Endodermal cell (in vitro differentiated cells): ENCODE data around the gene SDK1. TPM values are rescaled to one million over a fixed set of nuclear protein-coding genes. Genes with fewer than 3 reads are reported as not detected.
A peak's percentile ranks its signal among the peaks of the same experiment; 100 is the strongest.

Source experiments
- DNase-seq: peaks from one replicate; pipeline ENCODE4 v3.0.0-alpha.2; 2017
- H3K27ac ChIP-seq: 2 replicates; pipeline ENCODE4 v1.5.1; 2013; ENCODE audit warnings: mild to moderate bottlenecking, low read depth, low read length, moderate library complexity
- H3K27me3 ChIP-seq: 2 replicates; pipeline ENCODE4 v1.6.1; 2013; ENCODE audit warnings: mild to moderate bottlenecking, low read length, moderate library complexity; ENCODE audit not compliant: insufficient read depth, control insufficient read depth, poor library complexity, severe bottlenecking
- H3K36me3 ChIP-seq: 2 replicates; pipeline ENCODE4 v1.7.0; 2013; ENCODE audit warnings: mild to moderate bottlenecking, low read length, moderate library complexity; ENCODE audit not compliant: control insufficient read depth, insufficient read depth
- H3K4me1 ChIP-seq: one replicate; pipeline ENCODE4 v1.7.0; 2013; ENCODE audit warnings: low read length; ENCODE audit not compliant: control insufficient read depth, insufficient read depth
- H3K4me3 ChIP-seq: 2 replicates; pipeline ENCODE4 v1.5.1; 2013; ENCODE audit warnings: mild to moderate bottlenecking, low read length, moderate library complexity
- H3K9ac ChIP-seq: 2 replicates; pipeline ENCODE4 v1.6.1; 2013; ENCODE audit warnings: mild to moderate bottlenecking, low read length, moderate library complexity; ENCODE audit not compliant: poor library complexity, severe bottlenecking; ENCODE audit errors: extremely low read depth
- H3K9me3 ChIP-seq: 2 replicates; pipeline ENCODE4 v1.6.1; 2013; ENCODE audit warnings: mild to moderate bottlenecking, low read length, moderate library complexity; ENCODE audit not compliant: control insufficient read depth
- H3K27ac Mint-ChIP-seq: 2 replicates; pipeline ENCODE4 v1.8.0; 2020; ENCODE audit warnings: mixed read lengths
- H3K27me3 Mint-ChIP-seq: 2 replicates; pipeline ENCODE4 v1.8.0; 2021; ENCODE audit warnings: mild to moderate bottlenecking, mixed read lengths; ENCODE audit not compliant: insufficient read depth
- H3K36me3 Mint-ChIP-seq: 2 replicates; pipeline ENCODE4 v1.8.0; 2020; ENCODE audit warnings: low read depth, mixed read lengths
- H3K4me1 Mint-ChIP-seq: 2 replicates; pipeline ENCODE4 v1.8.0; 2020; ENCODE audit warnings: mixed read lengths
- H3K4me3 Mint-ChIP-seq: 2 replicates; pipeline ENCODE4 v1.8.0; 2020; ENCODE audit warnings: mild to moderate bottlenecking, moderate library complexity, mixed read lengths
- H3K9me3 Mint-ChIP-seq: 2 replicates; pipeline ENCODE4 v1.8.0; 2020; ENCODE audit warnings: mild to moderate bottlenecking, mixed read lengths
- CTCF ChIP-seq: fragments of 200-600 bp; sonication (generic); conservative IDR thresholded peaks from 2 replicates; pipeline ENCODE4 v1.5.0; 2021; ENCODE audit warnings: antibody characterized with exemption, mild to moderate bottlenecking
- WGBS, 2 experiments: methylation state at CpG; one replicate each; pipeline versions ENCODE4 v1.1.5 to v1.1.7; 2013; ENCODE audit warnings: missing lambda C conversion rate in 2 of 2, mixed read lengths in 1 of 2; ENCODE audit not compliant: insufficient coverage in 1 of 2, insufficient read length in 1 of 2; 5-methylcytosine and 5-hydroxymethylcytosine counted together
- total RNA-seq, 2 donors: library from RNA; stranded (reverse); fragmentation: NEBNext Ultra II Directional in 1 of 2; extraction: Animal tissue kit (Norgen Biotek cat#: 25700) in 1 of 2; gene quantifications; 2 replicates in 1 of 2; 3 replicates in 1 of 2; pipeline ENCODE4 v1.2.1, GENCODE V29; 2021

The SDK1 gene
- total RNA-seq, 2 donors from 2014 or later, result 22.7 to 23.1 TPM

GRCh38 chr7:4113976-4114375, 812.9 kb downstream of the SDK1 start:
- no peak for TF ChIP-seq CTCF
- Histone ChIP-seq H3K4me1 (no peaks in the 10 kb centered on the region), H3K9ac (no peak overlapping the region), H3K27me3 (no peaks in the 10 kb centered on the region), H3K9me3 (peaks cover 5% of the 10 kb centered on the region), H3K4me3 (no peak overlapping the region), H3K27ac (no peak overlapping the region), H3K36me3 (no peaks in the 10 kb centered on the region)
- Mint-ChIP-seq H3K36me3 (peaks cover 37% of the 10 kb centered on the region), H3K4me1 (no peaks in the 10 kb centered on the region), H3K27ac (no peak overlapping the region), H3K4me3 (no peak overlapping the region), H3K9me3 (peaks cover 8% of the 10 kb centered on the region), H3K27me3 (no peaks in the 10 kb centered on the region)
- 94 to 96% methylated on average over 14 to 25 of the region's 25 CpGs for WGBS, 2 experiments
- DNase-seq, result no peak

GRCh38 chr7:4115442-4115841, 814.4 kb downstream of the SDK1 start:
- H3K9me3 Mint-ChIP-seq, result peaks cover 15% of the 10 kb centered on the region
- no peaks in the 10 kb centered on the region for H3K4me1 Mint-ChIP-seq
- DNase-seq, result no peak
- Histone ChIP-seq H3K9me3 (peaks cover 13% of the 10 kb centered on the region), H3K27ac (peak overlapping the region; percentile 73), H3K4me1 (no peaks in the 10 kb centered on the region), H3K9ac (no peak overlapping the region), H3K36me3 (no peaks in the 10 kb centered on the region), H3K4me3 (no peak overlapping the region), H3K27me3 (no peaks in the 10 kb centered on the region)
- 80 to 88% methylated on average over 4 to 7 of the region's 7 CpGs for WGBS, 2 experiments
- no peak overlapping the region for H3K4me3 Mint-ChIP-seq
- no peaks in the 10 kb centered on the region for H3K27me3 Mint-ChIP-seq
- no peak overlapping the region for H3K27ac Mint-ChIP-seq
- H3K36me3 Mint-ChIP-seq, result peaks cover 45% of the 10 kb centered on the region
- no peak for TF ChIP-seq CTCF

GRCh38 chr7:4115941-4116610, 815.0 kb downstream of the SDK1 start:
- no peak for TF ChIP-seq CTCF
- Histone ChIP-seq H3K4me1 (no peaks in the 10 kb centered on the region), H3K36me3 (no peaks in the 10 kb centered on the region), H3K9ac (no peak overlapping the region), H3K4me3 (no peak overlapping the region), H3K27ac (no peak overlapping the region), H3K9me3 (peaks cover 13% of the 10 kb centered on the region), H3K27me3 (no peaks in the 10 kb centered on the region)
- no peaks in the 10 kb centered on the region for H3K4me1 Mint-ChIP-seq
- no peak for DNase-seq
- WGBS, 2 experiments, result 94 to 98% methylated on average over 9 to 19 of the region's 19 CpGs
- peaks cover 48% of the 10 kb centered on the region for H3K36me3 Mint-ChIP-seq
- H3K4me3 Mint-ChIP-seq, result no peak overlapping the region
- H3K27me3 Mint-ChIP-seq, result no peaks in the 10 kb centered on the region
- peaks cover 19% of the 10 kb centered on the region for H3K9me3 Mint-ChIP-seq
- no peak overlapping the region for H3K27ac Mint-ChIP-seq
